Tibial nerve (tissue), 4 donors: ENCODE measurements around the gene IGFBP1. TPM values are rescaled to one million over a fixed set of nuclear protein-coding genes. Genes with fewer than 3 reads are reported as not detected.

Experiments
- DNase-seq, 2 donors: peaks; one replicate each; pipeline ENCODE4 v3.0.0-alpha.2; 2019; ENCODE audit warnings: low spot score in 2 of 2
- H3K27ac ChIP-seq, 4 donors: fragments of 200-600 bp; sonication (generic) in 3 of 4; one replicate each; pipeline ENCODE4 v1.5.1; 2017 to 2019; ENCODE audit warnings: mild to moderate bottlenecking in 1 of 4
- H3K27me3 ChIP-seq, 2 donors: fragments of 200-600 bp; sonication (generic) in 1 of 2; one replicate each; pipeline versions ENCODE4 v1.5.1 to v1.6.0; 2017 to 2019
- H3K36me3 ChIP-seq, 3 donors: fragments of 200-600 bp; sonication (generic); one replicate each; pipeline ENCODE4 v1.5.1; 2018 to 2019
- H3K4me1 ChIP-seq, 4 donors: fragments of 200-600 bp; sonication (generic) in 3 of 4; one replicate each; pipeline ENCODE4 v1.5.1; 2017 to 2019
- H3K4me3 ChIP-seq, 4 donors: fragments of 200-600 bp; sonication (generic) in 3 of 4; one replicate each; pipeline ENCODE4 v1.5.1; 2017 to 2019; ENCODE audit warnings: mild to moderate bottlenecking in 1 of 4, moderate library complexity in 1 of 4
- H3K9me3 ChIP-seq, 4 donors: fragments of 200-600 bp; sonication (generic) in 3 of 4; one replicate each; pipeline ENCODE4 v1.5.1; 2017 to 2019
- CTCF ChIP-seq, 5 experiments: fragments of 200-600 bp in 3 of 5; fragments of 450-650 bp in 2 of 5; sonication (generic) in 3 of 5; IDR thresholded peaks; one replicate each; pipeline ENCODE4 v1.5.1; 2016 to 2019; ENCODE audit warnings: antibody characterized with exemption in 5 of 5, mild to moderate bottlenecking in 3 of 5, moderate library complexity in 2 of 5
- EP300 ChIP-seq, 2 donors: sonication (generic); formaldehyde crosslinking; IDR thresholded peaks; one replicate each; pipeline ENCODE4 v1.6.1; 2017; ENCODE audit warnings: antibody characterized with exemption in 2 of 2, mild to moderate bottlenecking in 1 of 2
- POLR2A ChIP-seq, 2 donors: fragments of 450-650 bp; IDR thresholded peaks; one replicate each; pipeline ENCODE4 v1.6.1; 2017; ENCODE audit warnings: antibody characterized with exemption in 2 of 2, mild to moderate bottlenecking in 2 of 2, moderate library complexity in 2 of 2
- WGBS, 2 donors: methylation state at CpG; one replicate each; pipeline ENCODE4 v1.1.5; 2018; 5-methylcytosine and 5-hydroxymethylcytosine counted together
- total RNA-seq, 4 donors: library from RNA; depleted of rRNA; stranded (reverse); fragments of >200 nt; gene quantifications; one replicate each; pipeline ENCODE4 v1.1.0, GENCODE V29; 2016

Gene IGFBP1
- total RNA-seq, 4 donors from 2014 or later: not detected

- peaks cover 0 to 12% (median 0%) of the 10 kb centered on the region in 4 donors for H3K9me3 ChIP-seq
- no peaks in the 10 kb centered on the region for H3K36me3 ChIP-seq
- no peaks in the 10 kb centered on the region for H3K27me3 ChIP-seq
- TF ChIP-seq EP300 (IDR thresholded peaks at IDR 0.05) (no peak), POLR2A (IDR thresholded peaks at IDR 0.05) (no peak), CTCF (IDR thresholded peaks at IDR 0.05) (no peak)
- no peak for DNase-seq
- H3K4me1 ChIP-seq: no peaks in the 10 kb centered on the region
- no peak overlapping the region for H3K4me3 ChIP-seq
- 84 to 85% methylated on average over 1 of the region's 1 CpG for WGBS, 2 donors
- no peak overlapping the region for H3K27ac ChIP-seq
Observed at GRCh38 chr7:45902820-45903219, 14.5 kb downstream of the IGFBP1 start.

- Histone ChIP-seq H3K4me1 (no peaks in the 10 kb centered on the region), H3K9me3 (peaks cover 0 to 6% (median 0%) of the 10 kb centered on the region in 4 donors), H3K36me3 (peaks cover 0 to 10% (median 0%) of the 10 kb centered on the region in 3 donors), H3K4me3 (no peak overlapping the region), H3K27me3 (no peaks in the 10 kb centered on the region), H3K27ac (no peak overlapping the region)
- TF ChIP-seq CTCF (IDR thresholded peaks at IDR 0.05): no peak
- TF ChIP-seq POLR2A (IDR thresholded peaks at IDR 0.05): no peak
- TF ChIP-seq EP300 (IDR thresholded peaks at IDR 0.05): no peak
- no peak for DNase-seq
Observed at GRCh38 chr7:45909561-45909960, 21.3 kb downstream of the IGFBP1 start.

- no peaks in the 10 kb centered on the region for H3K4me1 ChIP-seq
- peaks cover 0 to 16% (median 0%) of the 10 kb centered on the region in 3 donors for H3K36me3 ChIP-seq
- TF ChIP-seq EP300 (IDR thresholded peaks at IDR 0.05) (no peak), CTCF (IDR thresholded peaks at IDR 0.05) (no peak), POLR2A (IDR thresholded peaks at IDR 0.05) (no peak)
- 92% methylated on average over 3 of the region's 3 CpGs for WGBS, 2 donors
- H3K27ac ChIP-seq: no peak overlapping the region
- no peak for DNase-seq
- peaks cover 0 to 3% (median 0%) of the 10 kb centered on the region in 4 donors for H3K9me3 ChIP-seq
- H3K27me3 ChIP-seq: peaks cover 0 to 3% of the 10 kb centered on the region in 2 donors
- H3K4me3 ChIP-seq: no peak overlapping the region
Observed at GRCh38 chr7:45910855-45911254, 22.6 kb downstream of the IGFBP1 start.

DNA sequence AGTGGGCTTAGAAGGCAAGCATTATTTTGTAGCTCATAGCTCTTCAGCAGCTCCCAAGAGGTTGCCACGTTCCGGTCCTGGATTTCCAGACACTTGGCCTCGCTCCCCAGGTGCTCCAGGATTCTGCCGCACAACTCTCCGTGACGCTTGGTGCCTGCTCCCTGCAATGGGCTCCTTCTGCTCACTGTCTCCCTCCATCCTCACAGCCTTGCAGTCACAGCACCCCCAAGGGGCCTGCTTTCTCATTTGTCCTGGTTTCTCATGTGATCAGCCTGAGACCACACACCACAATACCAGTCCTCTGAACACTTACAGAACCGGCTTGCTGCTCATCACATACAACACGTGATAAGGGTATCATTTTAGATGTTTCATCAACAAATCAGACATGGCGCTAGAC, 23.0 kb downstream of the IGFBP1 start:
- TF ChIP-seq CTCF (IDR thresholded peaks at IDR 0.05) (no peak), EP300 (IDR thresholded peaks at IDR 0.05) (no peak), POLR2A (IDR thresholded peaks at IDR 0.05) (no peak)
- peaks cover 0 to 7% of the 10 kb centered on the region in 2 donors for H3K27me3 ChIP-seq
- no peak for DNase-seq
- H3K27ac ChIP-seq: no peak overlapping the region
- peaks cover 0 to 16% (median 0%) of the 10 kb centered on the region in 3 donors for H3K36me3 ChIP-seq
- H3K4me3 ChIP-seq: no peak overlapping the region
- peaks cover 0 to 3% (median 0%) of the 10 kb centered on the region in 4 donors for H3K9me3 ChIP-seq
- no peaks in the 10 kb centered on the region for H3K4me1 ChIP-seq
- WGBS, 2 donors: 88 to 92% methylated on average over 9 of the region's 9 CpGs

DNA sequence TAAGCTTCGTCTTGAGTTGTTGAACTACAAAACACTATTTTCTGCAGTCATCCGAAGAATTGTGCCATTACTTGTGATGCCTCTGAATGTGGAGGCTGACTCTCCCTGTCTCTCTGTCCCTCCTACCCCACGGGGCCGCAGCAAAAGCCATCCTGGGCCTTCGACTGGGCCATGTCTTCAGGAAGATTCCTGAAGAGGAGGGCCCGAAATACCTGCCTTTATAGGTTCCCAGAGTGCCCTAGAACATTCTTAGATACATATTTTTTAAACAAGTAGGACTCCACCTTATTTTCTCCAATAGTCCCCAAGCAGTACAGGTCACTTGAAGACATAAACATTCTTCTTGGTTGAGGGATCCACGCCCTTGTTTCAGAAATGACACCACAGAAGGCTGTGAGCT, 24.7 kb downstream of the IGFBP1 start:
- Histone ChIP-seq H3K4me1 (peaks cover 0 to 4% (median 0%) of the 10 kb centered on the region in 4 donors), H3K36me3 (peaks cover 0 to 16% (median 0%) of the 10 kb centered on the region in 3 donors), H3K4me3 (no peak overlapping the region), H3K9me3 (peaks cover 0 to 3% (median 0%) of the 10 kb centered on the region in 4 donors), H3K27ac (no peak overlapping the region), H3K27me3 (peaks cover 0 to 20% of the 10 kb centered on the region in 2 donors)
- 86 to 90% methylated on average over 7 of the region's 7 CpGs for WGBS, 2 donors
- TF ChIP-seq CTCF (IDR thresholded peaks at IDR 0.05) (no peak), POLR2A (IDR thresholded peaks at IDR 0.05) (no peak), EP300 (IDR thresholded peaks at IDR 0.05) (no peak)
- no peak for DNase-seq
